HepG2 (cell line): Measurements from ENCODE around the gene SPG7. TPM values are rescaled to one million over a fixed set of nuclear protein-coding genes. Genes with fewer than 3 reads are reported as not detected.
A peak's percentile ranks its signal among the peaks of the same experiment; 100 is the strongest.

ENCODE experiments used
- BORCS8-MEF2B ChIP-seq: sonication (generic); formaldehyde crosslinking; IDR thresholded peaks from 2 replicates; pipeline ENCODE4 v1.8.0; 2022; ENCODE audit warnings: mild to moderate bottlenecking, missing genetic modification reagents
- FOXK2 ChIP-seq: fragments of 450-650 bp; IDR thresholded peaks from 2 replicates; pipeline ENCODE4 v1.6.1; 2016
- FOXP4 ChIP-seq: sonication (generic); formaldehyde crosslinking; IDR thresholded peaks from 2 replicates; pipeline ENCODE4 v1.4.0; 2020; ENCODE audit warnings: missing genetic modification reagents
- GABPB1 ChIP-seq: IDR thresholded peaks from 2 replicates; pipeline ENCODE4 v1.6.1; 2016; ENCODE audit warnings: mild to moderate bottlenecking, missing genetic modification reagents, moderate library complexity, missing compliant biosample characterization
- GPBP1L1 ChIP-seq: sonication (generic); formaldehyde crosslinking; IDR thresholded peaks from 2 replicates; pipeline ENCODE4 v1.5.0; 2020; ENCODE audit warnings: mild to moderate bottlenecking, missing genetic modification reagents
- HMG20A ChIP-seq: IDR thresholded peaks from 2 replicates; pipeline ENCODE4 v1.6.1; 2016; ENCODE audit warnings: borderline replicate concordance
- HNRNPK ChIP-seq: fragments of 200-400 bp; formaldehyde crosslinking; IDR thresholded peaks from 2 replicates; pipeline ENCODE4 v1.6.1; 2018; ENCODE audit warnings: low read length, low read depth, moderate library complexity, mild to moderate bottlenecking; ENCODE audit not compliant: poor library complexity, severe bottlenecking
- LBX2 ChIP-seq: sonication (generic); formaldehyde crosslinking; IDR thresholded peaks from 2 replicates; pipeline ENCODE4 v1.5.0; 2020; ENCODE audit warnings: missing genetic modification reagents, mild to moderate bottlenecking, borderline replicate concordance
- MAFK ChIP-seq, 2 experiments: IDR thresholded peaks in 1 of 2; conservative IDR thresholded peaks in 1 of 2; 2 replicates each; pipeline ENCODE4 v1.6.1; 2011; ENCODE audit warnings: improper control_type of control experiment in 2 of 2, low read length in 2 of 2
- MLLT10 ChIP-seq: sonication (generic); formaldehyde crosslinking; IDR thresholded peaks from 2 replicates; pipeline ENCODE4 v1.4.0; 2020; ENCODE audit warnings: missing genetic modification reagents
- PHF8 ChIP-seq: sonication (generic); formaldehyde crosslinking; IDR thresholded peaks from 2 replicates; pipeline ENCODE4 v1.5.0; 2020; ENCODE audit warnings: missing genetic modification reagents
- SMC3 ChIP-seq: IDR thresholded peaks from 2 replicates; pipeline ENCODE4 v1.6.1; 2011; ENCODE audit warnings: low read length, improper control_type of control experiment
- THYN1 ChIP-seq: sonication (generic); formaldehyde crosslinking; IDR thresholded peaks from 2 replicates; pipeline ENCODE4 v1.8.1; 2023; ENCODE audit warnings: low read depth, mild to moderate bottlenecking, moderate library complexity, missing genetic modification reagents, borderline replicate concordance
- ZC3H4 ChIP-seq: sonication (generic); formaldehyde crosslinking; IDR thresholded peaks from 2 replicates; pipeline ENCODE4 v1.4.0; 2020; ENCODE audit warnings: missing genetic modification reagents, borderline replicate concordance
- ZNF180 ChIP-seq: sonication (generic); formaldehyde crosslinking; IDR thresholded peaks from 2 replicates; pipeline ENCODE4 v1.4.0; 2020; ENCODE audit warnings: low read depth, missing genetic modification reagents, borderline replicate concordance
- ZNF207 ChIP-seq: fragments of 450-650 bp; IDR thresholded peaks from 2 replicates; pipeline ENCODE4 v1.6.1; 2016; ENCODE audit warnings: antibody characterized with exemption, borderline replicate concordance
- ZNF430 ChIP-seq: sonication (generic); formaldehyde crosslinking; IDR thresholded peaks from 2 replicates; pipeline ENCODE4 v1.9.0; 2021; ENCODE audit warnings: mild to moderate bottlenecking, missing genetic modification reagents
- ZNF597 ChIP-seq: sonication (generic); formaldehyde crosslinking; IDR thresholded peaks from 2 replicates; pipeline ENCODE4 v1.5.0; 2020; ENCODE audit warnings: missing genetic modification reagents
- ZNF740 ChIP-seq: sonication (generic); formaldehyde crosslinking; IDR thresholded peaks from 2 replicates; pipeline ENCODE4 v1.4.0; 2020; ENCODE audit warnings: missing genetic modification reagents
- ZNF879 ChIP-seq: sonication (generic); formaldehyde crosslinking; IDR thresholded peaks from 2 replicates; pipeline ENCODE4 v1.8.1; 2023; ENCODE audit warnings: missing genetic modification reagents
- ZSCAN25 ChIP-seq: sonication (generic); formaldehyde crosslinking; IDR thresholded peaks from 2 replicates; pipeline ENCODE4 v1.8.0; 2022; ENCODE audit warnings: mild to moderate bottlenecking, missing genetic modification reagents
- polyA plus RNA-seq, 8 experiments: library from polyadenylated mRNA; depleted of rRNA in 3 of 8; stranded (reverse) in 7 of 8; unstranded in 1 of 8; fragments of >200 nt; fragmentation: Illumina TruSeq in 4 of 8; extraction: Trizol in 4 of 8; gene quantifications; 2 replicates each; pipeline versions ENCODE4 v1.2.1 to v1.2.3, GENCODE V29; 2011 to 2016; ENCODE audit warnings: low read depth in 4 of 8, missing spikeins in 1 of 8, mixed read lengths in 1 of 8; ENCODE audit not compliant: insufficient read depth in 1 of 8
- total RNA-seq, 5 experiments: library from RNA; depleted of rRNA; stranded (reverse); fragments of >200 nt; fragmentation: Illumina TruSeq; extraction: Trizol; gene quantifications; 2 replicates each; pipeline ENCODE4 v1.2.3, GENCODE V29; 2016; ENCODE audit warnings: low read depth in 1 of 5
- TF ChIP-seq, protein P1 (sequence below): sonication (generic); formaldehyde crosslinking; IDR thresholded peaks from 2 replicates; pipeline ENCODE4 v1.5.0; 2020; ENCODE audit warnings: missing genetic modification reagents
- TF ChIP-seq, protein P2 (sequence below): sonication (generic); formaldehyde crosslinking; IDR thresholded peaks from 2 replicates; pipeline ENCODE4 v1.4.0; 2020; ENCODE audit warnings: missing genetic modification reagents; ENCODE audit errors: not compliant biosample characterization

Gene SPG7
- total and polyA plus RNA-seq, 2 of the 13 experiments (the other 11 are each of a cell fraction or from before 2014, with no cell fraction given), result 66.0 to 136 TPM

DNA sequence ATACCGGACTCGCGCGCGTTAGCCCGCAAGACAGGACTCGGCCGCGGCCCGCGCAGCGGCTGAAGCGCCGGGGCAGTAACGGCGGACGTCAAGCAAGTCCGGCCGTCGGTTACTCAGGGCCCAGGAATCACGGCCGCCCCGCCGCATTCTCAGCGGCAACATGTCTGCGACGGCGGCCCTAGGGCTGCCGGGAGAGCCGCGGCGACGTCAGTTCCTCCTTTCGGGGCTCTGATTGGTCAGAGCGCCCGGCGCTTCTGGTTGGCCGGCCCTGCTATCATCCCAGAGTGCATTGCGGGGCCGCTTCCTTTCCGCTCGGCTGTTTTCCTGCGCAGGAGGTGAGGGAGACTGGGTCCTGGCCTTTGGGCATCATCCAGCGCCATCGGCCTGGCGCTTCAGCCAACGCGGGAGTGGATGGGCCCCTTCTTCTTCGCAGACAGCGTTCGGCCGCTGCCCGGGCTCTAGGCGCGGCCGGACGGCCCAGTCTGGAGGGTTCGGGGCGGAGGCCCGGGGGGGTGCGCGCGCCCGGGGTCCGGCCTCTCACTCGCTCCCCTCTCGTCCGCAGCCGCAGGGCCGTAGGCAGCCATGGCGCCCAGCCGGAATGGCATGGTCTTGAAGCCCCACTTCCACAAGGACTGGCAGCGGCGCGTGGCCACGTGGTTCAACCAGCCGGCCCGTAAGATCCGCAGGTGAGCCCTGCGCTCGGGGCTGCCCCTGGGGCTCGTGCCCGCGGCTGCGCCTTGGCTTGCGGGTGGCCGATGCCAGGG is 52.4 kb downstream of the SPG7 start, which contains the start of gene RPL13 (continued):
- TF ChIP-seq SMC3 (no peak), ZNF207 (no peak), THYN1 (CRISPR knock-in tag) (no peak), HMG20A (CRISPR knock-in tag) (no peak; the same call in 1 of the 2 replicates), ZNF879 (CRISPR knock-in tag) (peak; percentile 22; the same call in 1 of the 2 replicates), PHF8 (CRISPR knock-in tag) (peak; percentile 96), BORCS8-MEF2B (CRISPR knock-in tag) (peak; percentile 88), GABPB1 (CRISPR knock-in tag) (peak; percentile 98), FOXP4 (CRISPR knock-in tag) (no peak; the same call in 1 of the 2 replicates), ZNF180 (CRISPR knock-in tag) (no peak), LBX2 (CRISPR knock-in tag) (0 out of 2 replicates have a peak, but pooled peaks have one; percentile 70), HNRNPK (no peak), ZNF597 (CRISPR knock-in tag) (no peak), ZC3H4 (CRISPR knock-in tag) (0 out of 2 replicates have a peak, but pooled peaks have one; percentile 21), ZNF740 (CRISPR knock-in tag) (peak; percentile 83; the same call in 1 of the 2 replicates), MAFK (conservative IDR thresholded peaks at IDR 0.05 in 1 of 2, IDR thresholded peaks at IDR 0.05 in 1 of 2; ENCODE audit: low read length in 2 of 2) (no peak), ZNF430 (CRISPR knock-in tag) (peak; percentile 94), GPBP1L1 (CRISPR knock-in tag) (no peak), FOXK2 (peak; percentile 52; the same call in 1 of the 2 replicates), ZSCAN25 (peak; percentile 84), MLLT10 (CRISPR knock-in tag) (peak; percentile 50; the same call in 1 of the 2 replicates)
- TF ChIP-seq, protein P1, sequence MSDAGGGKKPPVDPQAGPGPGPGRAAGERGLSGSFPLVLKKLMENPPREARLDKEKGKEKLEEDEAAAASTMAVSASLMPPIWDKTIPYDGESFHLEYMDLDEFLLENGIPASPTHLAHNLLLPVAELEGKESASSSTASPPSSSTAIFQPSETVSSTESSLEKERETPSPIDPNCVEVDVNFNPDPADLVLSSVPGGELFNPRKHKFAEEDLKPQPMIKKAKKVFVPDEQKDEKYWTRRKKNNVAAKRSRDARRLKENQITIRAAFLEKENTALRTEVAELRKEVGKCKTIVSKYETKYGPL (CRISPR knock-in tag), result peak; percentile 47; the same call in 1 of the 2 replicates
- TF ChIP-seq, protein P2, sequence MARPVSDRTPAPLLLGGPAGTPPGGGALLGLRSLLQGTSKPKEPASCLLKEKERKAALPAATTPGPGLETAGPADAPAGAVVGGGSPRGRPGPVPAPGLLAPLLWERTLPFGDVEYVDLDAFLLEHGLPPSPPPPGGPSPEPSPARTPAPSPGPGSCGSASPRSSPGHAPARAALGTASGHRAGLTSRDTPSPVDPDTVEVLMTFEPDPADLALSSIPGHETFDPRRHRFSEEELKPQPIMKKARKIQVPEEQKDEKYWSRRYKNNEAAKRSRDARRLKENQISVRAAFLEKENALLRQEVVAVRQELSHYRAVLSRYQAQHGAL, result peak; percentile 24
